ENCODE results near the gene PSMB5. TPM values are rescaled to one million over a fixed set of nuclear protein-coding genes. Genes with fewer than 3 reads are reported as not detected.

Gene PSMB5
- total and polyA plus RNA-seq, 2 of the 13 experiments (the other 11 are each of a cell fraction or from before 2014, with no cell fraction given), result 705 to 871 TPM

- no peak for TF ChIP-seq FOXP4 (CRISPR knock-in tag; IDR thresholded peaks at IDR 0.05)
- TF ChIP-seq MIER3 (CRISPR knock-in tag; IDR thresholded peaks at IDR 0.05; ENCODE audit: borderline replicate concordance), result peak; percentile 91; the same call in 1 of the 2 replicates
- TF ChIP-seq ZNF44 (CRISPR knock-in tag; IDR thresholded peaks at IDR 0.05), result peak; percentile 88; the same call in 1 of the 2 replicates
- TF ChIP-seq MED13 (CRISPR knock-in tag; IDR thresholded peaks at IDR 0.05), result no peak
- TF ChIP-seq SMYD3 (CRISPR knock-in tag; IDR thresholded peaks at IDR 0.05), result no peak
- no peak; the same call in 1 of the 2 replicates for TF ChIP-seq NONO (IDR thresholded peaks at IDR 0.05)
- TF ChIP-seq NONO (CRISPR knock-in tag; conservative IDR thresholded peaks at IDR 0.05), result no peak
- peak; percentile 99 for TF ChIP-seq ZNF687 (CRISPR knock-in tag; IDR thresholded peaks at IDR 0.05)
- peak; percentile 55; the same call in 1 of the 2 replicates for TF ChIP-seq TGIF2 (CRISPR knock-in tag; IDR thresholded peaks at IDR 0.05)
- peak; percentile 32; the same call in 1 of the 2 replicates for TF ChIP-seq ZBTB40 (IDR thresholded peaks at IDR 0.05)
- TF ChIP-seq ZBTB40 (CRISPR knock-in tag; IDR thresholded peaks at IDR 0.05), result no peak
- TF ChIP-seq CBX5 (CRISPR knock-in tag; IDR thresholded peaks at IDR 0.05; ENCODE audit: borderline replicate concordance), result peak; percentile 93
- TF ChIP-seq ATRX (CRISPR knock-in tag; IDR thresholded peaks at IDR 0.05; ENCODE audit: borderline replicate concordance), result no peak; the same call in 1 of the 2 replicates
- no peak for TF ChIP-seq ZNF230 (CRISPR knock-in tag; IDR thresholded peaks at IDR 0.05)
These were observed 52.0 kb downstream of the PSMB5 start, which contains the start of gene AJUBA (continued) for GRCh38 chr14:22982477-22983245.
